GM19193 (cell line): ENCODE results near the gene VRK3.
A peak's percentile ranks its signal among the peaks of the same experiment; 100 is the strongest.

Experiments used
- POLR2A ChIP-seq: IDR thresholded peaks from 4 replicates; pipeline ENCODE4 v1.6.1; 2011; ENCODE audit not compliant: insufficient read depth, insufficient read length; ENCODE audit errors: extremely low read depth

VRK3 gene

GRCh38 chr19:50025022-50025793, at the start of gene VRK3:
Gene VRK3, minus strand, starts transcription at chr19:50025372. Its CDS starts 9,210 bp downstream, at chr19:50016162.
- peak; percentile 87 for TF ChIP-seq POLR2A

GRCh38 chr19:50067575-50067974, 42.4 kb upstream of the VRK3 start:
- TF ChIP-seq POLR2A: no peak

DNA sequence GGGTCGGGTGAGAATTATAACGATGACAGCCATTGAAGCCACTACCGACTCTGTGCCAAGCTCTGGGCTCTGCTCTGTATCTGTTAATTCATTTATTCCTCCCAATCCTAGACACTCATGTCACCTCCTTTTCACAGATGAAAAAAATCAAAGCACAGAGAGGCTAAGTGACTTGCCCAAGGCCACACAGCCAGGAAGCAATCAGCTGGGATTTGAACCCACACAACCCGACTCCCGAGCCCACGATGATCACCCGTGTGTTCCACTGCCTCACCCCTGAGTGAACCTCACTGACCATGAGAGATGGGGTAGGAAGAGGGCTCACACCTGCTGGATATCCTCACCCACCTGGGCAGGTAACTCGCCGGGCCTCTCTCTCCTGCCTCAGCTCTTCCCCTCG, 40.8 kb upstream of the VRK3 start:
- TF ChIP-seq POLR2A: no peak

GRCh38 chr19:50061650-50062049, 36.5 kb upstream of the VRK3 start:
- TF ChIP-seq POLR2A: no peak

DNA sequence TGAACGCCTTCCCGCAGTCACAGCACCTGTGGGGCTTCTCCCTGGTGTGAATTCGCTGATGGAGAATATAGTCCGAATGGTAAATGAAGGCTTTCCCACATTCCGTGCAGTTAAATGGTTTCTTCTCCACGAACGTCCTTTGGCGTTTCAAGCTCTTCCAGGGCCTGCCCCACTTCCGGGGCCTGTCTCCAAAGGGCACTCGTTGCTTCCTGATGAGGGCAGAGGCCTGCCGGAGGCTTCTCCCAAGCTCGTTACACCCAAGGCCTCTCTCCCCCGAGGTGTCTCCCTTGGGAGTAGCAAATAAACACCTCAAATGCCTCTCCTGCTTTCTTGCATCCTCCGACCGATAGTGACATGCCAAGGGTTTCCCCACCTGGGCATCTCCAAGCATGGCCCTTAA, 34.9 kb upstream of the VRK3 start:
- TF ChIP-seq POLR2A: no peak

DNA sequence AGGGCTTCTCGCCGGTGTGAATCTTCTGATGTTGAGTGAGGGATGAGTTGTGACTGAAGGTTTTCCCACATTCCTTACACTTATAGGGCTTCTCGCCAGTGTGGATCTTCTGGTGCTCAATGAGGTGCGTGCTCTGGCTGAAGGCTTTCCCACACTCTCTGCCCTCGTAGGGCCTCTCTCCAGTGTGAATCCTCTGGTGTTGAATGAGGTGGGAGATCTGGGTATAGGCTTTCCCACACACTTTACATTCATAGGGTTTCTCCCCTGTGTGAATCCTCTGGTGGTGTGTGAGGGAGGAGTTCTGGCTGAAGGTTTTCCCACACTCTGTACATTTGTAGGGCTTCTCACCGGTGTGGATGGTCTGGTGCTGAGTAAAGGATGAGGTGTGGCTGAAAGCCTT, 33.9 kb upstream of the VRK3 start:
- TF ChIP-seq POLR2A: no peak

DNA sequence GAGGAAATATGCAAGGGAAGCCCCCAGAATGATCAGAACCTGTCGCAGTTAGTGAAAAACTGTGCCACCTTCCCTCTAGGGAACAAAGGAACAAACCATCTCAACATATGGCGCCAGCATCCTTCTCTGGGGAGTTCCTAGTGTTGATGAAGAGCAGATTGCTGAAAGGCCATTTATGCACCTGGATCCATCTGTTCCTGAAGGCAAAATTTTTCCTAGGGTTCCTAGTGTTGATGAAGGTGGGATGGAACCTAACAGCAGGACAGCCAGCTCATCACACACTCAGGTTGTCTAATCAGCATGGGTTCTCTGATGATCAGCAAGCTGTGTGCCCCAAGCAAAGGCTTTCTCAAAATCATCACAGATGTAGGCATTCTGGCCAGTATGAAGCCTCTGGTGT, 33.3 kb upstream of the VRK3 start:
- TF ChIP-seq POLR2A: no peak

GRCh38 chr19:50053119-50053518, 27.9 kb upstream of the VRK3 start:
- TF ChIP-seq POLR2A: no peak

DNA sequence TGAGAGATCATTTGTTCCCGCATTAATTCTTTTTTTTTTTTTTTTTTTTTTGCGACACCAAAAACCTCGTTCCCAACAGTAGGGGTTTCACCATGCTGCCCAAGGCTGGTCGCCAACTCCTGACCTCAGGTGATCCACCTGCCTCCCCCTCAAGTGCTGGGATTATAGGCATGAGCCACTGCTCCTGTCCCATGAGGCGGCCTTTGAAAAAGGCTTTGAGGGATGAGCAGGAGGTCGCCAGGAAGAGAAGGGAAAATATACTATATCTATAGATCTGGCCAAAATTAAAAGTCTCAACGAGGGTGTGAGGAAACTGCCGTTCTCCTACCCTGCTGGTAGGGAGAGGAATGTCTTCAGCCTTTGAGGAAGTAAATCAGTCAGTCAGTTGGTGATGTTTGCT, 26.8 kb upstream of the VRK3 start:
- no peak for TF ChIP-seq POLR2A

GRCh38 chr19:50050406-50051227, 25.4 kb upstream of the VRK3 start:
- TF ChIP-seq POLR2A: no peak

DNA sequence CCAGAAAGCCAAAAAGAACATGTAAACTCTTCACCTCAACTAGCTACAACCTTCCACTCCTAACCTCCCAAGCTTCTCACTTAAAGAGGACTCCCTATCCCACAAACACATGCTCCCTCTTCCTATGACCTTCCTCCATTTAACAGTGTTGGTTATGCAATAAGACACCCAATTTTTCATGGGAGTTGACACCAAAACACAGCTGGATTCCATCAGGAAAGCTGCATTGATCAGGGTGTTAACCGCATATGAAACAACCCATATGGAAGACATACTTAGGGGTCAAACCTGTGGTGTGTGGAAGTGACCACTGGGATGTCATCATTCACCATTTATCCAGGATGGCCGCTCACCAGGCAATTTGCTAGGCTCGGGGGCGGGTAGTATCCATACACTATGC, 22.5 kb upstream of the VRK3 start:
- no peak for TF ChIP-seq POLR2A

DNA sequence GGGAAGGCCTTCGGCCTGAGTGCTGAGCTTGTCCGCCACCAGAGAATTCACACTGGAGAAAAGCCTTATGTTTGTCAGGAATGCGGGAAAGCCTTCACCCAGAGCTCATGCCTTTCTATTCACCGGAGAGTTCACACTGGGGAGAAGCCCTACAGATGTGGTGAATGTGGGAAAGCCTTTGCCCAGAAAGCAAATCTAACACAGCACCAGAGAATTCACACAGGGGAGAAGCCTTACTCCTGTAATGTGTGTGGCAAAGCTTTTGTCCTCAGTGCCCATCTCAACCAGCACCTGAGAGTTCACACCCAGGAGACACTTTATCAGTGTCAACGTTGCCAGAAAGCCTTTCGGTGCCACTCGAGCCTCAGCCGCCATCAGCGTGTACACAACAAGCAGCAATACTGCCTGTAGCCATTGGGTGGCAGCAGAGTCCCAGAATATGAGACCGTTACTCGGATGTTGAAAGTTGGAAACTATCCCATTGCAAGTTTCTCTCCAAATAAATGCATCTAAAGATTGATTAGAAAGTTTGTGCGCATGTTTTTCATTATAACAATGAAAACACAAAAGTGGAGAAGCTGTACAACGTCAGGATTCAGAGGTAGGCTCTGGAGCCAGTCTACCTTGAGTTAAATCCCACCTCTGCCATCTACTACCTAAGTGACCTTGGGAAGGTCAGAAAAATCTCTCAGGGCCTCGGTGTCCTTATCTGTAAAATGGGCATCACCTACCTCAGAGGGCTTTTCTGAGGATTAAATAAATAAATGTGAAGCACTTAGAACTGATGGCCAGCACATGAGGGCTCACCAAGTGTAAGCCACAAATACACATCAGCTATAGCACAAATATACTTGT, 21.7 kb upstream of the VRK3 start:
- no peak for TF ChIP-seq POLR2A

DNA sequence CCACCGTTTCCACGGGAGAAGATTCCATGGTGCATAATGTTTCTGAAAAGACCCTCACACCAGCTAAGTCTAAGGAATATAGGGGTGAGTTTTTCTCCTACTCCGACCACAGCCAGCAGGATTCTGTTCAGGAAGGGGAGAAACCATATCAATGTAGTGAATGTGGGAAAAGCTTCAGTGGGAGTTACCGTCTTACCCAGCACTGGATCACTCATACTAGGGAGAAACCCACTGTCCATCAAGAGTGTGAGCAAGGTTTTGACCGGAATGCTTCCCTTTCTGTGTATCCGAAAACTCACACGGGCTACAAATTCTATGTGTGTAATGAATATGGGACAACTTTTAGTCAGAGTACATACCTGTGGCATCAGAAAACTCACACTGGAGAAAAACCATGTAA, 19.8 kb upstream of the VRK3 start:
- TF ChIP-seq POLR2A: no peak

GRCh38 chr19:50043967-50044366, 18.8 kb upstream of the VRK3 start:
- no peak for TF ChIP-seq POLR2A
